ENCODE results near the gene TMEM208. TPM values are rescaled to one million over a fixed set of nuclear protein-coding genes. Genes with fewer than 3 reads are reported as not detected.

Gene TMEM208
- polyA plus RNA-seq, 1 experiment, result 38.5 TPM

DNA sequence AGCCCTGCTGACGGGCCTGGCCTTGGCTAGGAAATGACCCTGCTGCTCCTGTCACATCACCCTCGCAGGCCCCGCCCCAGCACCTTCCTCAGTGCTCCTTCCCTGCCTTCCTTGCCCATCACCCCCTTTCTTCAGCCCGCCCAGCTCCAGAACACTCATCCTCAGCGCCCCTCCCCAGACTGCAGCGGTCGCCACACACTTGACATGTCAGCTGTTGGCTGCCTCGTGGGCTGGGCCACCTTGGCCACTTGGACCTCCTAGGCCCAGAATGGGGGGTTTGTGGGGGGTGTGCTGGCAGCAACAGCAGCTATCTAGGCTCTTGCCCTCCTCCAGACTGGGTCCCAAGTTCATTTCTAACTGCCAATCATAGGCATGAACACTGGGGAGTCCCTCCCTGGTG lies 17.4 kb upstream of the TMEM208 start:
- no peak for DNase-seq (ENCODE audit: low read depth, low spot score)
- ChIA-PET POLR2A (interaction anchor here (2.6 kb wide), 1 partner anchor 18 kb away, joined by 8 read pairs; the partner anchor contains the start of gene TMEM208), CTCF (no interaction called here)
- TF ChIP-seq, protein P1, sequence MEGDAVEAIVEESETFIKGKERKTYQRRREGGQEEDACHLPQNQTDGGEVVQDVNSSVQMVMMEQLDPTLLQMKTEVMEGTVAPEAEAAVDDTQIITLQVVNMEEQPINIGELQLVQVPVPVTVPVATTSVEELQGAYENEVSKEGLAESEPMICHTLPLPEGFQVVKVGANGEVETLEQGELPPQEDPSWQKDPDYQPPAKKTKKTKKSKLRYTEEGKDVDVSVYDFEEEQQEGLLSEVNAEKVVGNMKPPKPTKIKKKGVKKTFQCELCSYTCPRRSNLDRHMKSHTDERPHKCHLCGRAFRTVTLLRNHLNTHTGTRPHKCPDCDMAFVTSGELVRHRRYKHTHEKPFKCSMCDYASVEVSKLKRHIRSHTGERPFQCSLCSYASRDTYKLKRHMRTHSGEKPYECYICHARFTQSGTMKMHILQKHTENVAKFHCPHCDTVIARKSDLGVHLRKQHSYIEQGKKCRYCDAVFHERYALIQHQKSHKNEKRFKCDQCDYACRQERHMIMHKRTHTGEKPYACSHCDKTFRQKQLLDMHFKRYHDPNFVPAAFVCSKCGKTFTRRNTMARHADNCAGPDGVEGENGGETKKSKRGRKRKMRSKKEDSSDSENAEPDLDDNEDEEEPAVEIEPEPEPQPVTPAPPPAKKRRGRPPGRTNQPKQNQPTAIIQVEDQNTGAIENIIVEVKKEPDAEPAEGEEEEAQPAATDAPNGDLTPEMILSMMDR (IDR thresholded peaks at IDR 0.05; ENCODE audit: low read depth, low read length), result no peak
- Histone ChIP-seq H3K27me3 (ENCODE audit: control insufficient read depth, insufficient read depth, low read length) (no peaks in the 10 kb centered on the region), H3K4me3 (ENCODE audit: low read depth, low read length) (no peak overlapping the region), H3K27ac (ENCODE audit: low read depth, low read length) (no peak overlapping the region), H3K9me3 (ENCODE audit: control insufficient read depth, insufficient read depth, low read length) (no peaks in the 10 kb centered on the region)

DNA sequence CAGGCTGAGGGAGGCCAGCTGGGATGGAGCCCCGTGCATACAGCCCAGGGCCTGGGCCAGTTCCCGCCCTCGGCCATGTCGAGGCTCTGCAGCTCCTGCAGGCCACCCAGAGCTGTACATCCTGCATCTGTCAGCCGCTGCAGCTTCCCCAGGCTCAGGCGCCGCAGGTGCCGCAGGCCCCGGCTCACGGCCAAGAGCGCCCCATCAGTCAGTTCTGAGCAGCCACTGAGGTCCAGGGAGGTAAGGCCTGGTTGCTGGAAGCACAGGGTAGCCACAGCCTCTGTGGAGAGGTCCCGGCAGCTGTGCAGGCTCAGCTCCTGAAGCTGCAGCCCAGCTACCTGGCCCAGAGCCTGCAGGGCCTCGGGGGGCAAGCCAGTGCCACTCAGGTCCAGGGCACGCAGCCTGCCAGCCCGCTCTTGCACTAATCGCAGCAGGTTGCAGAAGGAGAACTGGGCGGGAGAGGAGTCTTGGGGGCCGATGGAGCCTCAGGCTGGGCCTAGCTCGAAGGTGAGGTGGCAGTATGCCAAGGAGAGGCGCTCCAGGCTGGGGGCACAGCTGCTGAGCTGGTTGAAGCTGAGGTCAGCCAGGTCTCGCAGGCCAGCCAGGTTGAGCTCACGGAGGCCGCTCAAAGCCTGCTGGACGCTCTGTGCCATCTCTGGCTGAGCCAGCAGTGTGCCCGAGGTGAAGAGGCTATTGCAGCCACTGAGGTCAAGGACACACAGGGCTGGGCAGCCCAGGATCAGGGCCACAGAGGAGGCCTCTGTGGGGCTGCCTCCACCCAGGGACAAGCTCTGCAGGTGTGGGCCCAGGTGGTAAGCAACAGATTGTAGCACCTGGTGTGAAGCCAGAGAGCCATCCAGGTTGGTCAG lies 16.6 kb upstream of the TMEM208 start:
- no peaks in the 10 kb centered on the region for H3K27me3 ChIP-seq (ENCODE audit: control insufficient read depth, insufficient read depth, low read length)
- H3K4me3 ChIP-seq (ENCODE audit: low read depth, low read length), result no peak overlapping the region
- TF ChIP-seq, protein P1 (IDR thresholded peaks at IDR 0.05; ENCODE audit: low read depth, low read length), result no peak
- no peak overlapping the region for H3K27ac ChIP-seq (ENCODE audit: low read depth, low read length)
- ChIA-PET POLR2A (interaction anchor here (2.6 kb wide), 1 partner anchor 17 kb away, joined by 8 read pairs; the partner anchor contains the start of gene TMEM208), CTCF (no interaction called here)
- no peaks in the 10 kb centered on the region for H3K9me3 ChIP-seq (ENCODE audit: control insufficient read depth, insufficient read depth, low read length)
- DNase-seq (ENCODE audit: low read depth, low spot score), result no peak

DNA sequence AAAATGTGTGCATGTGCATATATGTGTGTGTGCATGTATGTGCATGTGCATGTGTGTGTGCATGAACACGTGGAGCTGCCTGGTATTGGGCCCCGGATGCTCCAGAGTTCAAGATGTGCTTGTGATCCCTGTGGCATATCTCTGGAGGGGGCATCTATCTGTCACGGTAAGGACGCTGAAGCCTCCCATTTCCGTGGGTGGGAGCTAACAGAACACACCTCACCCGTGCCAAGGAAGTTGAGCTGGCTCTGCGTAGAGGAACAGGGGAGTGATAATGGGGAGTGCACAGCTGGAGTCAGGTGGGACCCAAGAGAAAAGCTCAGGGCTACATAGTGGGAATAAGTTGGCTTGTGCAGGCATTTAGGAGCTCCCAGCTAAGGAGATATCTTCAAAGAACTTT lies 15.3 kb upstream of the TMEM208 start:
- POLR2A ChIA-PET, result interaction anchor here (0.9 to 2.6 kb wide), 2 partner anchors 11 to 16 kb away, joined by 3 to 8 read pairs; partner anchors contain the start of gene TMEM208
- Histone ChIP-seq H3K27me3 (ENCODE audit: control insufficient read depth, insufficient read depth, low read length) (no peaks in the 10 kb centered on the region), H3K9me3 (ENCODE audit: control insufficient read depth, insufficient read depth, low read length) (no peaks in the 10 kb centered on the region), H3K27ac (ENCODE audit: low read depth, low read length) (no peak overlapping the region), H3K4me3 (ENCODE audit: low read depth, low read length) (no peak overlapping the region)
- TF ChIP-seq, protein P1 (IDR thresholded peaks at IDR 0.05; ENCODE audit: low read depth, low read length), result no peak
- CTCF ChIA-PET, result interaction anchor here (1.5 kb wide), 1 partner anchor 56 kb away, joined by 3 read pairs; no protein-coding TSS in a partner anchor
- DNase-seq (ENCODE audit: low read depth, low spot score), result no peak

DNA sequence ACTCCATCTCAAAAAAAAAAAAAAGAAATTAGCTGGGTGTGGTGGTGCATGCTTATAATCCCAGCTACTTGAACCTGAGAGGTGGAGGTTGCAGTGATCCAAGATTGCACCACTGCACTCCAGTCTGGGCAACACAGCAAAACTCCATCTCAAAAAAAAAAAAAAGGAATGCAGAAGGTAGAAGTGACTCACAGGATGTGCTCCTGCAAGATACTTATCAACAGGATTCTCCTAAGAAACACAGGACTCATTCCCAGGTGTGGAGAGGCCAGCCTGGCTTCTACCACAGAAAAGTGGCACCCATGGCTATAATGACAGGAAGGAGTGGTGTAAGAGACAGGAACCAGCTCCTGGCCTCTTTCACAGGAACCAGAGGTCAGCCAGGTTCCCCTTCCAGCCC lies 14.2 kb upstream of the TMEM208 start:
- POLR2A ChIA-PET, result no interaction called here
- no peaks in the 10 kb centered on the region for H3K9me3 ChIP-seq (ENCODE audit: control insufficient read depth, insufficient read depth, low read length)
- H3K27ac ChIP-seq (ENCODE audit: low read depth, low read length), result no peak overlapping the region
- H3K4me3 ChIP-seq (ENCODE audit: low read depth, low read length), result no peak overlapping the region
- no peak for DNase-seq (ENCODE audit: low read depth, low spot score)
- H3K27me3 ChIP-seq (ENCODE audit: control insufficient read depth, insufficient read depth, low read length), result no peaks in the 10 kb centered on the region
- TF ChIP-seq, protein P1 (IDR thresholded peaks at IDR 0.05; ENCODE audit: low read depth, low read length), result no peak
- CTCF ChIA-PET, result interaction anchor here (1.5 kb wide), 1 partner anchor 57 kb away, joined by 3 read pairs; no protein-coding TSS in a partner anchor
